Measurements from ENCODE around the gene PLOD3. TPM values are rescaled to one million over a fixed set of nuclear protein-coding genes. Genes with fewer than 3 reads are reported as not detected.

PLOD3 gene
- total and polyA plus RNA-seq, 2 of the 8 experiments (the other 6 are each of a cell fraction or from before 2014, with no cell fraction given), result 28.4 to 47.2 TPM

GRCh38 chr7:101168412-101169049, 48.9 kb downstream of the PLOD3 start:
- Histone ChIP-seq H3K23me2 (ENCODE audit: low read depth, low read length) (peaks cover 43% of the 10 kb centered on the region), H3K18ac (ENCODE audit: extremely low read depth, low read length) (peak overlapping the region; percentile 92; the same call in 1 of the 2 replicates), H4K8ac (ENCODE audit: extremely low read depth, insufficient read depth, low read length) (no peak overlapping the region), H3K4me1 (replicated peaks in 1 of 4; ENCODE audit: control insufficient read depth in 3 of 4, insufficient read depth in 4 of 4, low read length in 3 of 4) (peaks cover 11 to 83% (median 52%) of the 10 kb centered on the region in 4 experiments), H3K79me1 (ENCODE audit: low read depth, low read length) (no peaks in the 10 kb centered on the region), H3K4ac (replicated peaks; ENCODE audit: insufficient read length, low read depth, low read length) (no peak overlapping the region), H3K27me3 (replicated peaks in 1 of 4; ENCODE audit: control insufficient read depth in 3 of 4, extremely low read depth in 1 of 4, insufficient read depth in 3 of 4, low read length in 3 of 4) (peaks cover 50 to 92% (median 78%) of the 10 kb centered on the region in 4 experiments), H3K36me3 (ENCODE audit: control insufficient read depth in 2 of 4, insufficient read depth in 4 of 4, low read length in 3 of 4) (no peaks in the 10 kb centered on the region), H2BK15ac (ENCODE audit: low read length) (no peak overlapping the region), H4K20me1 (replicated peaks in 1 of 2; ENCODE audit: control insufficient read depth in 1 of 2, insufficient read depth in 2 of 2, low read length in 2 of 2) (peaks cover 7 to 16% of the 10 kb centered on the region in 2 experiments), H3K79me2 (ENCODE audit: control insufficient read depth in 1 of 2, insufficient read depth in 2 of 2, low read length in 2 of 2) (no peaks in the 10 kb centered on the region), H3K56ac (replicated peaks; ENCODE audit: insufficient read length, low read depth, low read length) (no peak overlapping the region), H2BK120ac (replicated peaks; ENCODE audit: low read depth, low read length) (peak overlapping the region; percentile 67), H3K27ac (ENCODE audit: low read depth, low read length) (no peak overlapping the region), H2AK5ac (ENCODE audit: low read depth, low read length) (no peak overlapping the region), H2BK5ac (ENCODE audit: low read depth, low read length) (peak overlapping the region; percentile 83; the same call in 1 of the 2 replicates), H4K5ac (ENCODE audit: insufficient read length, low read depth, low read length) (no peak overlapping the region), H3K4me3 (ENCODE audit: extremely low read depth in 1 of 4, insufficient read depth in 2 of 4, low read depth in 3 of 4, low read length in 4 of 4) (peak overlapping the region in 1 of 4 experiments; percentile 63; a peak in 2 of 8 replicates), H3K9ac (replicated peaks in 1 of 4; ENCODE audit: extremely low read depth in 1 of 4, low read depth in 3 of 4, low read length in 3 of 4) (no peak overlapping the region), H2BK20ac (ENCODE audit: low read length) (peak overlapping the region; percentile 72; the same call in 1 of the 2 replicates), H3K23ac (ENCODE audit: insufficient read length) (no peak overlapping the region), H4K91ac (replicated peaks; ENCODE audit: insufficient read length, low read length) (peak overlapping the region; percentile 46), H2BK12ac (ENCODE audit: low read depth, low read length) (peak overlapping the region; percentile 99), H3K4me2 (ENCODE audit: insufficient read depth in 1 of 2, low read depth in 2 of 2, low read length in 2 of 2) (peak overlapping the region; percentile 44 to 90), H2AFZ (ENCODE audit: low read length) (no peak overlapping the region), H3K9me3 (ENCODE audit: insufficient read depth in 2 of 2, low read depth in 1 of 2, low read length in 1 of 2) (no peaks in the 10 kb centered on the region), H3K14ac (ENCODE audit: insufficient read length) (no peak overlapping the region)
- no peak for FAIRE-seq
- ChIA-PET CTCF (ENCODE audit: partially characterized antibody) (interaction anchor here (0.6 to 5.7 kb wide), 13 partner anchors 9 to 277 kb away, joined by 3 to 46 read pairs (median 4); partner anchors contain the start of gene NAT16), POLR2A (ENCODE audit: partially characterized antibody) (interaction anchor here (0.8 to 2.6 kb wide), 5 partner anchors 9 to 71 kb away, joined by 3 to 20 read pairs (median 3); no protein-coding TSS in a partner anchor)
- WGBS, 2 experiments (ENCODE audit: extremely low coverage in 1 of 2, insufficient coverage in 1 of 2, insufficient read length in 1 of 2, insufficient replicate concordance in 2 of 2, low coverage in 1 of 2, low lambda C conversion rate in 2 of 2, missing lambda C conversion rate in 1 of 2), result 17% methylated on average over 2 of the region's 6 CpGs; no CpG with 5 or more reads in 1 of the 2 experiments
- DNase-seq (ENCODE audit: low read depth in 1 of 2, low spot score in 2 of 2), result no peak
- TF ChIP-seq BCL11A (IDR thresholded peaks at IDR 0.05; ENCODE audit: low read depth in 2 of 2, low read length in 2 of 2) (no peak), TEAD4 (IDR thresholded peaks at IDR 0.05; ENCODE audit: low read depth, low read length) (no peak), JUN (IDR thresholded peaks at IDR 0.05; ENCODE audit: low read depth, low read length) (peak; percentile 50; the same call in 1 of the 2 replicates), CTBP2 (IDR thresholded peaks at IDR 0.05; ENCODE audit: borderline replicate concordance, insufficient read depth, insufficient read length, low read length) (peak; percentile 57), HDAC6 (IDR thresholded peaks at IDR 0.05; ENCODE audit: low read depth, low read length) (no peak), CREB1 (IDR thresholded peaks at IDR 0.05) (no peak), SAP30 (IDR thresholded peaks at IDR 0.05; ENCODE audit: insufficient read depth, insufficient replicate concordance, low read length) (no peak), CBX5 (IDR thresholded peaks at IDR 0.05; ENCODE audit: low read depth, low read length) (no peak), NRF1 (IDR thresholded peaks at IDR 0.05; ENCODE audit: low read depth, low read length) (no peak), MAFK (IDR thresholded peaks at IDR 0.05; ENCODE audit: low read depth, low read length) (no peak), SIX5 (IDR thresholded peaks at IDR 0.05; ENCODE audit: low read depth, low read length) (no peak), SP4 (IDR thresholded peaks at IDR 0.05; ENCODE audit: low read length) (no peak)
- TF ChIP-seq, protein P1, sequence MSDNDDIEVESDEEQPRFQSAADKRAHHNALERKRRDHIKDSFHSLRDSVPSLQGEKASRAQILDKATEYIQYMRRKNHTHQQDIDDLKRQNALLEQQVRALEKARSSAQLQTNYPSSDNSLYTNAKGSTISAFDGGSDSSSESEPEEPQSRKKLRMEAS (IDR thresholded peaks at IDR 0.05), result no peak
